Uterus (tissue), 4 donors: Measurements from ENCODE around the gene RNU1-1. TPM values are rescaled to one million over a fixed set of nuclear protein-coding genes. Genes with fewer than 3 reads are reported as not detected.
"Not testable (repeated sequence)": the region's sequence is repeated elsewhere in the genome, so short reads cannot be mapped to it uniquely, and the experiment has no call there.

Experiments used
- DNase-seq, 2 donors: peaks; one replicate each; pipeline ENCODE4 v3.0.0-alpha.2; 2019 to 2020
- H3K27ac ChIP-seq, 2 donors: fragments of 200-600 bp; sonication (generic); 1 replicate in 1 of 2; 2 replicates in 1 of 2; pipeline ENCODE4 v1.5.1; 2016 to 2018
- H3K27me3 ChIP-seq, 2 donors: fragments of 200-600 bp; sonication (generic); one replicate each; pipeline ENCODE4 v1.5.1; 2018 to 2019; ENCODE audit warnings: control low read depth in 1 of 2
- H3K36me3 ChIP-seq, 2 donors: fragments of 200-600 bp; sonication (generic); one replicate each; pipeline ENCODE4 v1.5.1; 2019; ENCODE audit warnings: control low read depth in 1 of 2
- H3K4me1 ChIP-seq, 2 donors: fragments of 200-600 bp; sonication (generic); one replicate each; pipeline ENCODE4 v1.5.1; 2018 to 2019; ENCODE audit warnings: control low read depth in 1 of 2
- H3K4me3 ChIP-seq, 2 donors: fragments of 200-600 bp; sonication (generic); 1 replicate in 1 of 2; 2 replicates in 1 of 2; pipeline ENCODE4 v1.5.1; 2018 to 2019; ENCODE audit warnings: mild to moderate bottlenecking in 1 of 2
- H3K9me3 ChIP-seq, 2 donors: fragments of 200-600 bp; sonication (generic); one replicate each; pipeline ENCODE4 v1.5.1; 2019; ENCODE audit warnings: control low read depth in 1 of 2
- POLR2A ChIP-seq, 2 donors: fragments of 450-650 bp; IDR thresholded peaks; one replicate each; pipeline ENCODE4 v1.6.1; 2016; ENCODE audit warnings: antibody characterized with exemption in 2 of 2, mild to moderate bottlenecking in 1 of 2, moderate library complexity in 1 of 2
- intact Hi-C: fragments of 100-400 bp; cut with DNase I; formaldehyde crosslinking; loops from one replicate; pipeline ENCODE4 v1.15.1; 2023; ENCODE audit warnings: low total_unique reads
- total RNA-seq, 4 donors: library from RNA; depleted of rRNA in 3 of 4; stranded (reverse); fragments of >200 nt in 3 of 4; gene quantifications; one replicate each; pipeline versions ENCODE4 v1.1.0 to v1.2.4, GENCODE V29; 2014 to 2023
- TF ChIP-seq, protein P1 (sequence below), 4 experiments: fragments of 200-600 bp in 2 of 4; fragments of 450-650 bp in 2 of 4; sonication (generic) in 2 of 4; IDR thresholded peaks; one replicate each; pipeline ENCODE4 v1.5.1; 2016 to 2019; ENCODE audit warnings: antibody characterized with exemption in 4 of 4, mild to moderate bottlenecking in 2 of 4, moderate library complexity in 1 of 4
- donor health status: DM: yes; HTN: yes; CAD: no.

Gene RNU1-1
- total RNA-seq, 4 donors from 2014 or later = under 0.01 to 2,125 (median under 0.01) TPM

DNA sequence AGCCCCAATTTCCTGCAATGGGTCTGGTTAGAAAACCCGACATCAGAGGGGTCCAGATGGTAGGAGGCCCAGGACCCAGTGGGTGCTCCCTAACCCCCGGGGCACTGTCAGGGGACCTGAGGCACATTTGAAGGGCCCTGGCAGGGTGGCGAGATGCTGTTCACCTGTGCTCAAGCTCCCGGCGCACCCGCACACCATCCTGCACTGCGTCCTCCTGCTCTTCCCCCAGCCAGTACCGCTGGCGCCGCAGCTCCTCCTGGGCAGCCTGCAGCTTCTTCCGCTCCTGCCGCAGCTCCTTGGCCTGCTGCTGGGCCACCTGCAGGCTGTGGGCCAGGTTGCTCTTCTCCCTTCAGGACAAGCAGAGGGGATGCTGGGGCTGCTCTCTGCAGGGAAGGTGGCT lies 36.0 kb downstream of the RNU1-1 start:
- Histone ChIP-seq H3K27me3 (no peaks in the 10 kb centered on the region), H3K4me3 (no peak overlapping the region), H3K36me3 (no peaks in the 10 kb centered on the region), H3K27ac (no peak overlapping the region), H3K9me3 (no peaks in the 10 kb centered on the region), H3K4me1 (no peaks in the 10 kb centered on the region)
- DNase-seq = no peak
- TF ChIP-seq, protein P1, sequence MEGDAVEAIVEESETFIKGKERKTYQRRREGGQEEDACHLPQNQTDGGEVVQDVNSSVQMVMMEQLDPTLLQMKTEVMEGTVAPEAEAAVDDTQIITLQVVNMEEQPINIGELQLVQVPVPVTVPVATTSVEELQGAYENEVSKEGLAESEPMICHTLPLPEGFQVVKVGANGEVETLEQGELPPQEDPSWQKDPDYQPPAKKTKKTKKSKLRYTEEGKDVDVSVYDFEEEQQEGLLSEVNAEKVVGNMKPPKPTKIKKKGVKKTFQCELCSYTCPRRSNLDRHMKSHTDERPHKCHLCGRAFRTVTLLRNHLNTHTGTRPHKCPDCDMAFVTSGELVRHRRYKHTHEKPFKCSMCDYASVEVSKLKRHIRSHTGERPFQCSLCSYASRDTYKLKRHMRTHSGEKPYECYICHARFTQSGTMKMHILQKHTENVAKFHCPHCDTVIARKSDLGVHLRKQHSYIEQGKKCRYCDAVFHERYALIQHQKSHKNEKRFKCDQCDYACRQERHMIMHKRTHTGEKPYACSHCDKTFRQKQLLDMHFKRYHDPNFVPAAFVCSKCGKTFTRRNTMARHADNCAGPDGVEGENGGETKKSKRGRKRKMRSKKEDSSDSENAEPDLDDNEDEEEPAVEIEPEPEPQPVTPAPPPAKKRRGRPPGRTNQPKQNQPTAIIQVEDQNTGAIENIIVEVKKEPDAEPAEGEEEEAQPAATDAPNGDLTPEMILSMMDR (IDR thresholded peaks at IDR 0.05) = no peak
- no peak for TF ChIP-seq POLR2A (IDR thresholded peaks at IDR 0.05)
- intact Hi-C loops = no loop called here

DNA sequence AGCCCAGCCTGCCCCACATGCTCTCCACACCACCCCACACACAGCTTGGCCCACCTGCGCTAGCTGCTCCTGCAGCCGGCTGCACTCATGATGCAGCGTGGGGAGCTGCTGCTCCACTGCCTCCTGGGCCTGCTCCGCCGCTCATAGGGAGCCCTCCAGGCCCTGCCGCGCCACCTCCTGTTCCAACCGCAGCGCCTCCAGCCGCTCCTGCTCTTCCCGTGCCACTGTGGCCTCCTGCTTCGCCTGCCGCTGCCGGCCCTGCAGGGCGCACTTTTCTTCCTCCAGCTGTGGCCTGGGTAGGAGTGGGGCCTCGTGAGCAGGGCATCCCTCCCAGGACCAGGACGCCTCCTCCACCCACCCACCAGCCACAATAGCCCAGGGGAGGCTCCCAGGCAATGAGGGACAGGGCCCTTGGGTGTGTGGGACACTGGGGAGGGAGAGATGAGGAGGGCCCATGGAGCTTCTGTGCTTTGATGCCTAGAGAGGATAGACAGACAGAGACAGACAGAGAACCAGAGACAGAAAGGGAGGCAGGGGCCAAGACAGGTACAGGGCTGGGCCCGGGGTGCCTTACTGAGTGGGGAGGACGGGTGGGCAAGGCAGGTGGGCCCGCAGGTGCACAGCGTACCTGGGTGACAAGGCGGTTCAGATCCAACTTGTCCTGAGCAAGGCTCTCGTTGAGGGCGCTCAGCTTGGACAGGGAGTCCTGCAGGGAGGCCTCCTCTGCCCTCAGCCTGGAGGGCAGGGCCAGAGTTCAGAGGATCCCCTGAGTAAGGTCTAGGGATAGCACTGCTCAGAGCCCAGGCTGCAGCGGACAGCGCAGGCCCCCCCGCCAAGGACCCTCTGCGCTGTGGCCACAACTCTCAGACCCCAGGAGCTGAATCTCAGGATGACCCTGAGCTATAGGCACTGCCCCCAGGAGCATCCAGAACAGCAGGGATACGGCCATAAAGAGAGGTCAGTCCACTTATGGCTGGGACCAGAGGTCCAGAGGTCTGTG lies 38.0 kb downstream of the RNU1-1 start:
- H3K27me3 ChIP-seq, H3K9me3 ChIP-seq, DNase-seq, H3K4me3 ChIP-seq, H3K36me3 ChIP-seq, H3K4me1 ChIP-seq, H3K27ac ChIP-seq, intact Hi-C loops: not testable (repeated sequence)

DNA sequence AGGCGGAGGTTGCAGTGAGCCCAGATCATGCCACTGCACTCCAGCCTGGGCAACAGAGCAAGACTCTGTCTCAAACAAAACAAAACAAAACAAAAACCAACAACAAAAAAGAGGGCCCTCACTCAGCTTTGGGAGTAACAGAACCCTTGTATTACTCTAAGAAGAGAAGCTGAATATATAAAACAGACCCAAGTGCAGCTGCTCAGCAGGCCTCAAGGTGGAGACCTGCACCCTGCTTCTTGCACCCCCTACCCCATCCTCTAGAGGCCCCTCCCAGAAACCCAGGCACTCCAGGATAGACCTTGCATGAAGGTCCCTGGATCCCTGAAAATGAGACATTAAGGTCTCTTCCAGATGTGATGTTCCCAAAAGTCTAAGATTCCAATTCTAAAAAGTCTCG lies 39.2 kb downstream of the RNU1-1 start:
- H3K9me3 ChIP-seq, H3K27ac ChIP-seq, H3K27me3 ChIP-seq, intact Hi-C loops, H3K36me3 ChIP-seq, H3K4me1 ChIP-seq, DNase-seq, H3K4me3 ChIP-seq: not testable (repeated sequence)

DNA sequence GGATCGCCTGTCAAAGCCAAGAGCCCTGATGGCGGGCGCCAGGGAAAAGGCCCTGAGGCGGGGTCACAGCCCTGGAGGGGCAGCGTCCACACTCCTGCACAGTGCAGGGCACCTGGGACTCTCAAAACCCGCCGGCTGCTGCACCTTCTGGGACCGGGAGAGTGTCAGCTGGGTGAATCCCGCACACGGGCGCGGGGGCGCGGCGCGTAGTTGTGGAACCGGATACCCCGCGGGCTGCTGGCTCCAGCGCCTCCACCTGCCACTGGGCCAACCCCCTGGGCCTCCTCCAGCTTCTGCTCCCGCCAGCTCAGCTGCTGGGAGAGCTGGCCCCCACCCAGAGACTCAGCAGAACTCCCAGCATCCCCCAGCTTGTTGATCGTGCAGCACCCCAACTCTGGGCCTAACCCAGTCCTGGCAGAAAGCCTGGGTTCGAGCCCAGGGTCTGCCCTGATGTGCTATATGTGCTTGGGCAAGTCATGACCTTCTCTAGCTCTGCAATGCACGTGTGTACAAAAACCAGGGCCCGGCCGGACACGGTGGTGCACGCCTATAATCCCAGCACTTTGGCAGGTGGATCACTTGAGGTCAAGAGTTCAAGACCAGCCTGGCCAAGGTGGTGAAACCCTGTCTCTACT lies 39.8 kb downstream of the RNU1-1 start:
- Histone ChIP-seq H3K4me1 (no peaks in the 10 kb centered on the region), H3K27ac (no peak overlapping the region), H3K9me3 (no peaks in the 10 kb centered on the region), H3K36me3 (no peaks in the 10 kb centered on the region), H3K4me3 (no peak overlapping the region), H3K27me3 (no peaks in the 10 kb centered on the region)
- no peak for TF ChIP-seq POLR2A (IDR thresholded peaks at IDR 0.05)
- TF ChIP-seq, protein P1 (IDR thresholded peaks at IDR 0.05) = no peak
- DNase-seq = no peak
- intact Hi-C loops = no loop called here

DNA sequence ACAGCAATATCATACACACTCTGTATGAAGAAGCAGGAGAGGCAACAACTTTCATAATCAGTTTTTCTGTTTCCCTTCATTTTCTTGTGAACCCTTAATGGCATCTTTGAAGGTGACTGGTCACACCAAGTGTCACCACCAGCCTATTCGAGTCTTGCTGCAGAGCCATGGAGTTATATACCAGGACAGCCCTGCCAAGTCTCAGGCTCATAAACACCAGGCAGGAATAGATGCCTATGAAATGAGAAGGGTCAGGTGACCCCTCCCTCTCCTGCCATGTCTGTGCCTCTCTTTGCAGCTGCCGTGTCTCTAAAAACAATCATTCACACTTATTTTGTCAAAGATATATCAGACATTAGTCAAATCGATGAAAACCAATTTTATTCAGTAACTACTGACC lies 45.5 kb downstream of the RNU1-1 start:
- no peaks in the 10 kb centered on the region for H3K27me3 ChIP-seq
- no peak overlapping the region for H3K27ac ChIP-seq
- no peaks in the 10 kb centered on the region for H3K36me3 ChIP-seq
- no peak for TF ChIP-seq POLR2A (IDR thresholded peaks at IDR 0.05)
- TF ChIP-seq, protein P1 (IDR thresholded peaks at IDR 0.05) = no peak
- no peaks in the 10 kb centered on the region for H3K4me1 ChIP-seq
- DNase-seq = no peak
- H3K9me3 ChIP-seq = no peaks in the 10 kb centered on the region
- intact Hi-C loops = no loop called here
- H3K4me3 ChIP-seq = no peak overlapping the region
